Skeletal muscle tissue (tissue), 4 donors: ENCODE data around the gene GPER1. TPM values are rescaled to one million over a fixed set of nuclear protein-coding genes. Genes with fewer than 3 reads are reported as not detected.

Experiments
- H3K27ac ChIP-seq: one replicate; pipeline ENCODE4 v1.7.0; 2013; ENCODE audit warnings: mild to moderate bottlenecking, low read depth, low read length, inconsistent platforms
- H3K27me3 ChIP-seq, 3 donors: one replicate each; pipeline ENCODE4 v1.7.0; 2013; ENCODE audit warnings: low read length in 3 of 3; ENCODE audit not compliant: control insufficient read depth in 3 of 3, insufficient read depth in 3 of 3
- H3K36me3 ChIP-seq, 3 donors: one replicate each; pipeline ENCODE4 v1.7.0; 2013; ENCODE audit warnings: low read length in 3 of 3; ENCODE audit not compliant: control insufficient read depth in 3 of 3, insufficient read depth in 3 of 3
- H3K4me1 ChIP-seq, 3 donors: one replicate each; pipeline ENCODE4 v1.7.0; 2013; ENCODE audit warnings: low read length in 3 of 3, mild to moderate bottlenecking in 3 of 3; ENCODE audit not compliant: control insufficient read depth in 3 of 3, insufficient read depth in 3 of 3
- H3K4me3 ChIP-seq, 3 donors: one replicate each; pipeline ENCODE4 v1.7.0; 2013; ENCODE audit warnings: low read length in 3 of 3
- H3K9ac ChIP-seq, 3 donors: one replicate each; pipeline ENCODE4 v1.7.0; 2013; ENCODE audit warnings: low read length in 3 of 3, mild to moderate bottlenecking in 3 of 3, moderate library complexity in 2 of 3, low read depth in 1 of 3
- H3K9me3 ChIP-seq, 3 donors: one replicate each; pipeline ENCODE4 v1.7.0; 2013; ENCODE audit warnings: low read length in 3 of 3; ENCODE audit not compliant: control insufficient read depth in 3 of 3
- total RNA-seq: library from RNA; depleted of rRNA; stranded (reverse); fragments of >200 nt; gene quantifications from one replicate; pipeline ENCODE4 v1.2.3, GENCODE V29; 2014
- donor health status: Osteomylitis.

Gene GPER1
- total RNA-seq, 1 donor from 2014 or later, result 5.2 TPM

DNA sequence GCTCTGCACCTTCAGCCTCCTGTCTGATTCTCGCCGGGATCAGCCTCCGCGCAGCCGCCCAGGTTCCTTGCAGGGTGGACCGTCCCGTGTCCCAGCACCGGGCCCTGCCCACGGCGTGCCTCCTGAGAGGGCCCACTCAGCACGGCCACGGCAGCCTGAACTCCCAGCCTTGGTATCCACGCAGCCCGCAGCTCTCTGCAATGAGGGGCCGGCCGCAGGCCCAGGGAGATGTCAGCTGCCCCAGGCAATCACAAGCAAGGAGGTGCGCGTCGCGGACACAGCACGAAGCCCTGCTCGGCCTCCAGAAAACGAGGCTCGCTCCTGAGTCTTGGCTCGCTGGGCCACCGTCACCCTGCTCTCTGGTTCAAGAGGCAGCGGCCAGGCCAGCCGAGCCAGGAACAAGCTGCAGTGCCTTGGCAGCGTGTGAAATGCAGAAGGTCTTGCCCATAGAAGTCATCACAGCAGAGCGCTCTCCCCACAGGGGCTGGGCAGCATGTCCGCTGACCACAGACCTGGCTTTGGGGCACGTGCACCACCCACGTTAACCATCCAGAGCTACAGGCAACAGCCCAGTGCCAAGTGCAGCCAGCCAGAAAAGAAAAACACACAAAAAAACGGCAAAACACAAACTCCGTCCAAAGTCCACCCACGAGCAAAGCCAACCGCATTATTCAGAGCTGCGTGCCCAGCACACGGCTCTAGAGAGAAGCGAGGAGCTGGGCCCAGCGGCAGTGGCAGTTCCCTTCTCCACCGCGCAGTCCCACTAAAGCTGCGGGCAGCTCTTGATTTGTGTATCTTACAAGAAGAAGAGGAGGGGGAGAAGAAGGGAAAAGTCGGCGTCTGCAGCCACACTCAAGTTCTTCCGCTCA is 13.9 kb downstream of the GPER1 start:
- H3K9ac ChIP-seq, result no peak overlapping the region
- H3K4me3 ChIP-seq, result no peak overlapping the region
- H3K27me3 ChIP-seq, result peaks cover 0 to 3% (median 0%) of the 10 kb centered on the region in 3 donors
- no peaks in the 10 kb centered on the region for H3K9me3 ChIP-seq
- peaks cover 13 to 34% (median 25%) of the 10 kb centered on the region in 3 donors for H3K4me1 ChIP-seq
- H3K27ac ChIP-seq, result no peak overlapping the region
- peaks cover 0 to 2% (median 0%) of the 10 kb centered on the region in 3 donors for H3K36me3 ChIP-seq

DNA sequence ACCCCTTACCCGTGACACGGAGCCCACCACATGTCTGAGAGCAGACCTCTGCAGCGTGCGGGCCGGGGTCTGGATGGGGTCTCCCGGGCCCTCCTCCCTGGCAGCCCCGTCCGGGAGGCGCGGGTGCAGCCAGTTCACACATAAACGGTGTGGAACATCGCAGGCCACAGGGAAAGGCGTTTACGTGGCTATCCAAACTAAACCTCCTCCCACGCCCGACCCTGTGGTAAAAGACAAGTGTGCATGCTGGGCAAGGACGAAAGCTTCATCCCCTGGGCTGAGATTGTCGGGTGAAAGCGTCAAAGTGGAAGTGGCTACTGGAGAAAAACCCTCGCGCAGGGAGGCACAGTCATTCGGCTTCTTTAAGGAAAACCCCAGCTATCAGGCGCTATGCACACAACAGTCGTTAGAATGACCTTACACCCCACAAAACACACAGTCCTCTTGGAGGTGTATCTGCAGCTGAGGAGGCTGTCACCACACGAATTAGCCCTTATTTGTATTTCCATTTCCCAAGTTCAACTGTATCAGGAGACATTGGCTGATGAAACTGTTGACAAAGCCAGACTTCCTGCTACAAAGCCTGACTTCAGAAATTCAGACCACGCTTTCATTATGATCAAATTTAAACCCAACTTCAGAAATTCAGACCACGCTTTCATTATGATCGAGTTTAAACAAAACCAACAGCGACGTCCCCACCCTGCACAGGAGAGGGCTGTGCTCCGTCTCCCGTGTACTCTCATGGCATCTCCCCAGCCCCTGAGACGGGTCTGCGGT is 15.3 kb downstream of the GPER1 start:
- Histone ChIP-seq H3K27ac (no peak overlapping the region), H3K27me3 (peaks cover 0 to 3% (median 0%) of the 10 kb centered on the region in 3 donors), H3K9me3 (no peaks in the 10 kb centered on the region), H3K9ac (no peak overlapping the region), H3K36me3 (no peaks in the 10 kb centered on the region), H3K4me1 (peaks cover 18 to 38% (median 28%) of the 10 kb centered on the region in 3 donors), H3K4me3 (no peak overlapping the region)

GRCh38 chr7:1103789-1104515 is 16.0 kb downstream of the GPER1 start:
- Histone ChIP-seq H3K27ac (no peak overlapping the region), H3K27me3 (peaks cover 0 to 3% (median 0%) of the 10 kb centered on the region in 3 donors), H3K4me3 (no peak overlapping the region), H3K9ac (no peak overlapping the region), H3K4me1 (peaks cover 18 to 38% (median 28%) of the 10 kb centered on the region in 3 donors), H3K9me3 (no peaks in the 10 kb centered on the region), H3K36me3 (no peaks in the 10 kb centered on the region)

DNA sequence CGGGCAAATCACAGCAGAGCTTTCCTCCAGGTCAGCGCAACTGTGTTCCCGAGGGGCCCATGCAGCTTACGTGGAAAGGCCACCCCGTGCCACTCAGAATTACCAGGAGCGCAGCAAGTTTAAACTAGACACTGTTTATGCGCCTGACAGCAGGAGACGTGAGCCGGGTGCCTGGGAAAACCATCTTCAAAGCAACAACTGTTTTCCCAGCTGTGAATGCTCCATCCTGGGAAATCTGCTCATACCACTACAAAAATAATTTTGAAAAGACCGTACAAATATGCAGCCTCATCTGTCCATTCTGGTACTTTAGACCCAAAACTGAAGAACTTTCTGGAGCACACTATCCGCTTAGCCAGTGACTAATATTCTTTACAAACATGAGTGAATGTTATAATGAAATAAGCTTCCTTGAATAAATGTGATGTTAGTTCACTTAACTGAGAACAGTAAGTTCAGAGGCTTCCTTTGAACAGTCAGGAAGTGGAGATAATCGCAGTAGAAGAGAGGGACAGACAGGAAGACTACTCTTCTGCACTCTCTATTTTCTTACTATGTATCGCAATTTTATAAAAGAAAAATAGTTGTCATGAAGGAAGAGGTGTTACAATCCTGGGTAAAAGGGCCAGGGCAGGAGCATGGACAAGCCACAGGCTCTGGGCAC is 16.7 kb downstream of the GPER1 start:
- Histone ChIP-seq H3K4me3 (no peak overlapping the region), H3K27ac (no peak overlapping the region), H3K9me3 (no peaks in the 10 kb centered on the region), H3K4me1 (peaks cover 18 to 38% (median 28%) of the 10 kb centered on the region in 3 donors), H3K9ac (peak overlapping the region in 1 of 3 donors; percentile 25), H3K27me3 (peaks cover 0 to 3% (median 0%) of the 10 kb centered on the region in 3 donors), H3K36me3 (no peaks in the 10 kb centered on the region)

DNA sequence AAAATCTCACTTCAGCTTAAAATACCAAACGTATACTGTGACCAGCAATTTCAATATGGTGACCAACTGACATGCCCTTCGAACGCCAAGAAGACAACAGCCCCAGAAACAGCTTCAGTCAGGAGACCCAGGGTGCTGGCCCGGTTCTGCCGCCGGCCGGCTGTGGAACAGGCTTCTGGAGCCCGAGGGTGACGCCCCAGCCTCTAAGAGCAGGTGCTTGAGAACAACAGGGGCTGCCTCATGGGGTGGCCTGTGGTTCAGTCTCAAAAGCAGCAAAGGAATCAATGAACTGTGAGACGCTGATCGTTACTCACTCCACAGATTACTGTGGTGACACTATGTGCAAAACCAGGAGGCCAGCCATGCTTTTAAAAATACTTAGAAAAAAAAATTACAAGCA is 17.3 kb downstream of the GPER1 start:
- Histone ChIP-seq H3K4me3 (no peak overlapping the region), H3K9ac (peak overlapping the region in 1 of 3 donors; percentile 25), H3K27me3 (peaks cover 0 to 3% (median 0%) of the 10 kb centered on the region in 3 donors), H3K9me3 (no peaks in the 10 kb centered on the region), H3K36me3 (no peaks in the 10 kb centered on the region), H3K27ac (no peak overlapping the region), H3K4me1 (peaks cover 18 to 38% (median 28%) of the 10 kb centered on the region in 3 donors)

DNA sequence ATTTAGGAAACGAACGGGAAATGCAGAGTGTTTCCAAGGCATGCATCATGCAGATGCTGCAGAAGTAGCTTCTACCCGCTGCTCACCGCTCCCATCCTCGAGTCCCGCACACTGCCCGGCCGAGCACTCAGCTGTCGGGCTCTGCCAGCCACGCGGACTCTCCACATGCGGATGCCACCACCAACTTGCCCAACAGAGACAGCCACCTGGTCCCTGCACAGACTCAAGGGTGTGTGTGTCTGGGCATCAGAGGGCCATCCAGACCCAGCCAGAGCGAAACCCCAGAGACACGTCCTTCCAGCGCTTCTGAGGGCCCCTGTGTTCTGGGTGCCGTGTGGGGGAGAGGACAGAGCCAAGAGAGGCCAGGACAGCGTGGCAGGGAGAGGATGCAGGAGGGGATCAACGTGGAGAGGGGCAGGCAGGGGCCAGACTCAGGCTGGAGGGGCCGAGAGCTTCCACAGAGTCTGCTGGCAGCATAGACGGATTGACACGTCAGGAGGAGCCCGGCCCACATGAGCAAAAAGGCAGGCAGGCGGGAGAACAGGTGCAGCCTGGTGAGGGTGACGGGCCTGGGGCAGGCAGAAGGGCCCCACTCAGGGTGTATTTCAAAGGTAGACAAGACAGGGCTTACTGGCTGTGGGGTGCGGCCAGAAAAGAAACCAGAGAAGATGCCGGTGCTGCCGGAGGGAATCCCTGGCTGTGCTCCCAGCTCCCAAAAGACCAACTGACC is 18.3 kb downstream of the GPER1 start:
- Histone ChIP-seq H3K27me3 (no peaks in the 10 kb centered on the region), H3K4me1 (peaks cover 18 to 38% (median 28%) of the 10 kb centered on the region in 3 donors), H3K9me3 (no peaks in the 10 kb centered on the region), H3K4me3 (peak overlapping the region in 2 of 3 donors; percentile 43 to 60), H3K9ac (peak overlapping the region; percentile 47 to 79 (median 64)), H3K27ac (peak overlapping the region; percentile 74), H3K36me3 (no peaks in the 10 kb centered on the region)

- Histone ChIP-seq H3K27me3 (no peaks in the 10 kb centered on the region), H3K36me3 (no peaks in the 10 kb centered on the region), H3K9me3 (no peaks in the 10 kb centered on the region), H3K4me3 (peak overlapping the region in 2 of 3 donors; percentile 43 to 49), H3K27ac (peak overlapping the region; percentile 74), H3K4me1 (peaks cover 18 to 38% (median 28%) of the 10 kb centered on the region in 3 donors), H3K9ac (peak overlapping the region; percentile 47 to 79 (median 64))
Measured at GRCh38 chr7:1106793-1107421, 19.0 kb downstream of the GPER1 start.

- peaks cover 18 to 38% (median 30%) of the 10 kb centered on the region in 3 donors for H3K4me1 ChIP-seq
Measured at GRCh38 chr7:1108264-1108920, 20.5 kb downstream of the GPER1 start.

More at GRCh38 chr7:1108264-1108920, 20.5 kb downstream of the GPER1 start:
- Histone ChIP-seq H3K27me3 (no peaks in the 10 kb centered on the region), H3K4me3 (no peak overlapping the region), H3K27ac (no peak overlapping the region), H3K36me3 (no peaks in the 10 kb centered on the region), H3K9me3 (no peaks in the 10 kb centered on the region), H3K9ac (no peak overlapping the region)
